ENCODE data around the gene SEZ6. TPM values are rescaled to one million over a fixed set of nuclear protein-coding genes. Genes with fewer than 3 reads are reported as not detected.

SEZ6 gene
- total RNA-seq, 3 donors from 2014 or later: not detected

DNA sequence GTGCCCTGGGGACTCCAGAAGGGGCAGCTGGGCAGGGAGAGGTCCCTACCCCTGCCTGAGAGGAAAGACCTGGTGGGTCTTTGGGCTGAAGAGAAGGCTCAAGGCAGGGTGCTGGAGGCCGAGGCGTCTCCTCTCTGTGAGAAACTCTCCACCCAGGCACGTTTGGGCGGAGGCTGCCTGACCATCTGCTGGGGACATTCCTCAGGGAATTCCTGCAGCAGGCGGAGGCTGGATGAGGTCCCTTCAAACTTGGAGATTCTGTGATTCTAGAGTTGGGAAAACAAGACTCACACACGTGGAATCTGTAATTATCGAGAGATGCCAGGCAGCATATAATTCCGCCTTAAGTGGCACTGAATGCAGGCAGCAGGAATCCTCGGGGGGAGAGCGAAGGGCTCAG lies 33.4 kb downstream of the SEZ6 start:
- TF ChIP-seq, protein P1, sequence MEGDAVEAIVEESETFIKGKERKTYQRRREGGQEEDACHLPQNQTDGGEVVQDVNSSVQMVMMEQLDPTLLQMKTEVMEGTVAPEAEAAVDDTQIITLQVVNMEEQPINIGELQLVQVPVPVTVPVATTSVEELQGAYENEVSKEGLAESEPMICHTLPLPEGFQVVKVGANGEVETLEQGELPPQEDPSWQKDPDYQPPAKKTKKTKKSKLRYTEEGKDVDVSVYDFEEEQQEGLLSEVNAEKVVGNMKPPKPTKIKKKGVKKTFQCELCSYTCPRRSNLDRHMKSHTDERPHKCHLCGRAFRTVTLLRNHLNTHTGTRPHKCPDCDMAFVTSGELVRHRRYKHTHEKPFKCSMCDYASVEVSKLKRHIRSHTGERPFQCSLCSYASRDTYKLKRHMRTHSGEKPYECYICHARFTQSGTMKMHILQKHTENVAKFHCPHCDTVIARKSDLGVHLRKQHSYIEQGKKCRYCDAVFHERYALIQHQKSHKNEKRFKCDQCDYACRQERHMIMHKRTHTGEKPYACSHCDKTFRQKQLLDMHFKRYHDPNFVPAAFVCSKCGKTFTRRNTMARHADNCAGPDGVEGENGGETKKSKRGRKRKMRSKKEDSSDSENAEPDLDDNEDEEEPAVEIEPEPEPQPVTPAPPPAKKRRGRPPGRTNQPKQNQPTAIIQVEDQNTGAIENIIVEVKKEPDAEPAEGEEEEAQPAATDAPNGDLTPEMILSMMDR (IDR thresholded peaks at IDR 0.05): no peak
- TF ChIP-seq POLR2A (IDR thresholded peaks at IDR 0.05) (no peak), POLR2AphosphoS5 (IDR thresholded peaks at IDR 0.05) (no peak)
- Histone ChIP-seq H3K36me3 (no peaks in the 10 kb centered on the region), H3K4me1 (no peaks in the 10 kb centered on the region), H3K27ac (no peak overlapping the region), H3K27me3 (no peaks in the 10 kb centered on the region), H3K9me3 (no peaks in the 10 kb centered on the region), H3K4me3 (no peak overlapping the region)
- no peak for DNase-seq (ENCODE audit: low spot score in 2 of 2)
- intact Hi-C loops (cut with DNase I; ENCODE audit: low total_unique reads): no loop called here

DNA sequence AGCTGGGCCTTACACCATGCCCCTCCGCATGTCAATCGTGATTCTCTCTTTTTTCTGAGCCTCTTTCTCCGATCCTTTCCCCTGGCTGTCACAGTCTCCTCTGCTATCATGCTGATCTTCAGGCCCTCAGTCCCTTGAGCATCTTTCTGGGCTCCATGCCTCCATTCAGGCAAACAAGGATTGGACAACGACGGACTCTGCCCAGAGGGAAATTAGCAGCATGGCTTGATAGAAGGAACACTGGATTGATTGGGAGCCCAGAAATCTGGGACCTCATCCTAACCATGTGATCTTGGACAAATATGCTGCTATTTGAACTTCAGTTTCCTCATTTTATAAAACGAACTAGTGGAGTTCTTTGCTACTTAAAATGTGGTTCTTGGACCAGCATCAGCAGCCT lies 35.0 kb downstream of the SEZ6 start:
- no peak for DNase-seq (ENCODE audit: low spot score in 2 of 2)
- Histone ChIP-seq H3K27ac (no peak overlapping the region), H3K4me1 (no peaks in the 10 kb centered on the region), H3K4me3 (no peak overlapping the region), H3K27me3 (no peaks in the 10 kb centered on the region), H3K9me3 (no peaks in the 10 kb centered on the region), H3K36me3 (no peaks in the 10 kb centered on the region)
- TF ChIP-seq POLR2AphosphoS5 (IDR thresholded peaks at IDR 0.05): no peak
- TF ChIP-seq POLR2A (IDR thresholded peaks at IDR 0.05): no peak
- TF ChIP-seq, protein P1 (IDR thresholded peaks at IDR 0.05): no peak
- intact Hi-C loops (cut with DNase I; ENCODE audit: low total_unique reads): no loop called here

DNA sequence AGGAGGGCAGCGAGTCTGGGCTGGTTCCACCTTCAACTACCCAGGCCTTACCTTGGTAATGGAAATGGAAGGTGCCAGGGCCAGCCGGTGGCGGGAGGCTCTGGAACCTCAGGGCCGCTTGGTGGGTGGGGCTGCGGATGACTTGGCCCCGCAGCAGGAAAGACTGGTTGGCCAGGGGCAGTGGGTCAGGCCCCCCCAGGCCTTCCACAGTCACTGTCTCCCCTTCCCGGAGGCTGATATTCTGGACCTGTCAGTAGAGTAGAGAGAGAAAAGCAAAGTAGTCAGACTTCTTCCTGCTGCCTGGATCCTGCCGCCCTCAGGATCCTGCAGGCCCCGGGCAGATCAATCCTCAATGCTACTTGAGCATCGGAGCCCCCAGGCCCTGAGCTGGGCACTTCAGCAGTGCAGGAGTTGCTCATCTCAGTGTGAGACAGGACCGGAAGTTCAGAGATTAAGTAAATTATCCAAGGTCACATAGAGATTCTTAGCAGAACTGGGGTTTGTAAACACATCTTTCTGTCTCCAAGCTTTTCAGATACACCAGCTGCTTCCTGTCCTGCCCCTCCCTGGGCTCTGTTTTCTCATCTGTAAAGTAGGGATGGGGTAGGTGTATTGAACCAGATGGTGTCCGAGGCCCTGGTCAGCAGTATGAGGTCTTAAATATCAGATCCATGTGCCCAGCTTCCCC lies 36.0 kb downstream of the SEZ6 start:
- Histone ChIP-seq H3K27ac (no peak overlapping the region), H3K27me3 (peaks cover 0 to under 1% of the 10 kb centered on the region in 2 donors), H3K36me3 (no peaks in the 10 kb centered on the region), H3K9me3 (no peaks in the 10 kb centered on the region), H3K4me3 (no peak overlapping the region), H3K4me1 (no peaks in the 10 kb centered on the region)
- TF ChIP-seq POLR2A (IDR thresholded peaks at IDR 0.05): no peak
- TF ChIP-seq POLR2AphosphoS5 (IDR thresholded peaks at IDR 0.05): no peak
- TF ChIP-seq, protein P1 (IDR thresholded peaks at IDR 0.05): no peak
- intact Hi-C loops (cut with DNase I; ENCODE audit: low total_unique reads): loop anchor here (5.0 kb wide), 1 partner anchor 147 kb away; no protein-coding TSS in a partner anchor
- DNase-seq (ENCODE audit: low spot score in 2 of 2): no peak

DNA sequence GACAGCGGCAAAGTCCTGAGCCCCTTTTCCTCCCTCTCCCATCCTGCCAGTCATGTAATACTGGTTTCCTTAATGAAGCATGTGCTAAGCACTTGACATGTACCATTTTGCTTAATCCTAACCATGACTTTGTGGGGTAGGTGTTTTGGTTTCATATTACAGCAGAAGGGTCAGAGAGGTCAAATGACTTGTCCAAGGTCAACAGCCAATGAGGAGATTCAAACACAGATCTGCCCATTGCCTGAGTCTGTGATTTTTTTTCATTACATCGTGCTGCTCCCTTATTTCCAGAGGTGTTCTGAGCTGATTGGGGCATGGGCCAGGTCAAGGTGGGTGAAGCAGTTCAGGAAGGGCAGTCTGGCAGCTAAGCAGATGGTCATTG lies 36.9 kb downstream of the SEZ6 start:
- Histone ChIP-seq H3K27ac (no peak overlapping the region), H3K4me3 (no peak overlapping the region), H3K36me3 (no peaks in the 10 kb centered on the region), H3K27me3 (peaks cover 0 to 9% of the 10 kb centered on the region in 2 donors), H3K4me1 (no peaks in the 10 kb centered on the region), H3K9me3 (no peaks in the 10 kb centered on the region)
- no peak for DNase-seq (ENCODE audit: low spot score in 2 of 2)
- no peak for TF ChIP-seq POLR2AphosphoS5 (IDR thresholded peaks at IDR 0.05)
- TF ChIP-seq, protein P1 (IDR thresholded peaks at IDR 0.05): no peak
- intact Hi-C loops (cut with DNase I; ENCODE audit: low total_unique reads): loop anchor here (5.0 kb wide), 1 partner anchor 148 kb away; no protein-coding TSS in a partner anchor

DNA sequence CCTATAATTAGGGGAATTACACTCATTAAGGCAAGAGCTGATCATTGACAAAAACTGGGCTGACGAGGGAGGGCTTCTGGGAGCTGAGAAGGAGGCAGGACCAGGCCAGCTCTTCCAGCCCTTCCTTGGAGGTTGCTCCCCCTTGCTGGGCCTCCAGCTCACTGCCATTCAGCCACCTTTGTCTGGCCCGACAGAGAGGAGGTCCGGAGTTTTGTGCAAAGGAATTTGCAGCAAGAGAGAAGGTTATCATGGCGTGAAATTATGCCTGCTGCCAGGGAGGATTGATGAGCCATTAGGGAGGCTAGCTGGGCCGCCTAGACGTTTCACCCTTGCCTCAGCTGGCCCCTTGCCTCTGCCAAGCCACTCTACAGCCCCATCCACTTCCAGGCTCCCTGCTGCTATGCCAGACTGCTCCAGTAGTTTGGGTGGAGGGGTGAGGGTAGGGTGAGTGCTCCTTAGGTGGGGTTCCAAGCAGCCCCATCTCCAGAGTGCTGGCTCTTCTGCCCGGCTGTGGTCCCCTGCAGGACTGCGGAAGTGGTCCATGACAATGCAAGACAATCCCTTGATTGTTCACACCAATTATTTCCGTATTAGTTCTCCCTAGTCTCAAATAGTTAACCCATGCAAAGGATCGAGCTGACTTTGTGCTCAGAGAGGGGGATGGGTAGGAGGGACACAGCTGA lies 37.5 kb downstream of the SEZ6 start:
- Histone ChIP-seq H3K27ac (no peak overlapping the region), H3K4me1 (no peaks in the 10 kb centered on the region), H3K27me3 (peaks cover 0 to 13% of the 10 kb centered on the region in 2 donors), H3K9me3 (no peaks in the 10 kb centered on the region), H3K4me3 (no peak overlapping the region), H3K36me3 (no peaks in the 10 kb centered on the region)
- DNase-seq (ENCODE audit: low spot score in 2 of 2): no peak
- TF ChIP-seq POLR2AphosphoS5 (IDR thresholded peaks at IDR 0.05) (no peak), POLR2A (IDR thresholded peaks at IDR 0.05) (no peak)
- TF ChIP-seq, protein P1 (IDR thresholded peaks at IDR 0.05): no peak
- intact Hi-C loops (cut with DNase I; ENCODE audit: low total_unique reads): loop anchor here (5.0 kb wide), 1 partner anchor 149 kb away; no protein-coding TSS in a partner anchor

Data from breast epithelium (tissue), 4 donors.